ENCODE measurements around the gene OTOF. TPM values are rescaled to one million over a fixed set of nuclear protein-coding genes. Genes with fewer than 3 reads are reported as not detected.

OTOF gene
- total and polyA plus RNA-seq, 5 donors from 2014 or later = 0.43 to 2.3 (median 0.51) TPM

- Mint-ChIP-seq H3K27ac (no peak overlapping the region), H3K4me3 (no peak overlapping the region)
- no peak for ATAC-seq (ENCODE audit: low read depth in 2 of 2)
Observed at GRCh38 chr2:26520148-26520449, 42.2 kb upstream of the OTOF start.

GRCh38 chr2:26519396-26520147 lies 41.6 kb upstream of the OTOF start:
- ATAC-seq (ENCODE audit: low read depth in 2 of 2) = peak; percentile 38 to 51
- Mint-ChIP-seq H3K36me3 (no peaks in the 10 kb centered on the region), H3K27ac (no peak overlapping the region), H3K4me3 (no peak overlapping the region), H3K27me3 (peaks cover 12% of the 10 kb centered on the region), H3K9me3 (no peaks in the 10 kb centered on the region), H3K4me1 (peaks cover 0 to 13% (median 4%) of the 10 kb centered on the region in 4 donors)
- Histone ChIP-seq H3K4me1 (ENCODE audit: control insufficient read depth, insufficient read depth, low read length, poor library complexity, severe bottlenecking) (peaks cover 7% of the 10 kb centered on the region), H3K27ac (ENCODE audit: insufficient read depth, low read length, poor library complexity, severe bottlenecking) (no peak overlapping the region), H3K27me3 (ENCODE audit: control insufficient read depth, insufficient read depth, low read length) (no peaks in the 10 kb centered on the region), H3K9me3 (ENCODE audit: control insufficient read depth in 2 of 2, low read length in 2 of 2) (no peaks in the 10 kb centered on the region), H3K4me3 (ENCODE audit: low read depth, low read length) (no peak overlapping the region), H3K36me3 (ENCODE audit: control insufficient read depth, insufficient read depth, low read length) (no peaks in the 10 kb centered on the region)
- peak in 1 of 3 donors; percentile 37 for DNase-seq

More at GRCh38 chr2:26520148-26520449, 42.2 kb upstream of the OTOF start:
- H3K9me3 Mint-ChIP-seq = no peaks in the 10 kb centered on the region
- Histone ChIP-seq H3K36me3 (ENCODE audit: control insufficient read depth, insufficient read depth, low read length) (no peaks in the 10 kb centered on the region), H3K27ac (ENCODE audit: insufficient read depth, low read length, poor library complexity, severe bottlenecking) (no peak overlapping the region), H3K9me3 (ENCODE audit: control insufficient read depth in 2 of 2, low read length in 2 of 2) (no peaks in the 10 kb centered on the region), H3K4me3 (ENCODE audit: low read depth, low read length) (no peak overlapping the region), H3K4me1 (ENCODE audit: control insufficient read depth, insufficient read depth, low read length, poor library complexity, severe bottlenecking) (peaks cover 7% of the 10 kb centered on the region), H3K27me3 (ENCODE audit: control insufficient read depth, insufficient read depth, low read length) (no peaks in the 10 kb centered on the region)
- peaks cover 0 to 13% (median 4%) of the 10 kb centered on the region in 4 donors for H3K4me1 Mint-ChIP-seq
- DNase-seq = no peak
- H3K36me3 Mint-ChIP-seq = no peaks in the 10 kb centered on the region
- H3K27me3 Mint-ChIP-seq = peaks cover 12% of the 10 kb centered on the region

- Histone ChIP-seq H3K27me3 (ENCODE audit: control insufficient read depth, insufficient read depth, low read length) (no peaks in the 10 kb centered on the region), H3K27ac (ENCODE audit: insufficient read depth, low read length, poor library complexity, severe bottlenecking) (no peak overlapping the region), H3K4me1 (ENCODE audit: control insufficient read depth, insufficient read depth, low read length, poor library complexity, severe bottlenecking) (peaks cover 7% of the 10 kb centered on the region), H3K36me3 (ENCODE audit: control insufficient read depth, insufficient read depth, low read length) (no peaks in the 10 kb centered on the region), H3K9me3 (ENCODE audit: control insufficient read depth in 2 of 2, low read length in 2 of 2) (no peaks in the 10 kb centered on the region), H3K4me3 (ENCODE audit: low read depth, low read length) (no peak overlapping the region)
- no peak for DNase-seq
- Mint-ChIP-seq H3K36me3 (no peaks in the 10 kb centered on the region), H3K9me3 (no peaks in the 10 kb centered on the region), H3K27me3 (peaks cover 15% of the 10 kb centered on the region), H3K27ac (no peak overlapping the region), H3K4me3 (no peak overlapping the region), H3K4me1 (peaks cover 0 to 13% (median 4%) of the 10 kb centered on the region in 4 donors)
- ATAC-seq (ENCODE audit: low read depth in 2 of 2) = no peak
Observed at GRCh38 chr2:26516781-26517180, 38.9 kb upstream of the OTOF start.

- Mint-ChIP-seq H3K27me3 (peaks cover 16% of the 10 kb centered on the region), H3K4me1 (peaks cover 0 to 13% (median 4%) of the 10 kb centered on the region in 4 donors), H3K4me3 (no peak overlapping the region), H3K9me3 (no peaks in the 10 kb centered on the region), H3K27ac (no peak overlapping the region), H3K36me3 (no peaks in the 10 kb centered on the region)
- ATAC-seq (ENCODE audit: low read depth in 2 of 2) (no peak), DNase-seq (no peak)
- Histone ChIP-seq H3K27me3 (ENCODE audit: control insufficient read depth, insufficient read depth, low read length) (no peaks in the 10 kb centered on the region), H3K4me1 (ENCODE audit: control insufficient read depth, insufficient read depth, low read length, poor library complexity, severe bottlenecking) (peaks cover 7% of the 10 kb centered on the region), H3K27ac (ENCODE audit: insufficient read depth, low read length, poor library complexity, severe bottlenecking) (no peak overlapping the region), H3K4me3 (ENCODE audit: low read depth, low read length) (no peak overlapping the region), H3K36me3 (ENCODE audit: control insufficient read depth, insufficient read depth, low read length) (no peaks in the 10 kb centered on the region), H3K9me3 (ENCODE audit: control insufficient read depth in 2 of 2, low read length in 2 of 2) (no peaks in the 10 kb centered on the region)
Observed at GRCh38 chr2:26516246-26516645, 38.3 kb upstream of the OTOF start.

- Histone ChIP-seq H3K4me3 (ENCODE audit: low read depth, low read length) (no peak overlapping the region), H3K27ac (ENCODE audit: insufficient read depth, low read length, poor library complexity, severe bottlenecking) (no peak overlapping the region), H3K36me3 (ENCODE audit: control insufficient read depth, insufficient read depth, low read length) (no peaks in the 10 kb centered on the region), H3K27me3 (ENCODE audit: control insufficient read depth, insufficient read depth, low read length) (no peaks in the 10 kb centered on the region), H3K4me1 (ENCODE audit: control insufficient read depth, insufficient read depth, low read length, poor library complexity, severe bottlenecking) (peaks cover 7% of the 10 kb centered on the region), H3K9me3 (ENCODE audit: control insufficient read depth in 2 of 2, low read length in 2 of 2) (no peaks in the 10 kb centered on the region)
- Mint-ChIP-seq H3K4me3 (no peak overlapping the region), H3K9me3 (no peaks in the 10 kb centered on the region), H3K4me1 (peaks cover 0 to 13% (median 4%) of the 10 kb centered on the region in 4 donors), H3K27ac (no peak overlapping the region), H3K36me3 (no peaks in the 10 kb centered on the region), H3K27me3 (peaks cover 14% of the 10 kb centered on the region)
- DNase-seq = no peak
- ATAC-seq (ENCODE audit: low read depth in 2 of 2) = no peak
Observed at GRCh38 chr2:26515771-26516170, 37.8 kb upstream of the OTOF start.

- H3K9me3 ChIP-seq (ENCODE audit: control insufficient read depth in 2 of 2, low read length in 2 of 2) = no peaks in the 10 kb centered on the region
- Mint-ChIP-seq H3K36me3 (no peaks in the 10 kb centered on the region), H3K4me1 (peaks cover 0 to under 1% (median 0%) of the 10 kb centered on the region in 4 donors), H3K9me3 (no peaks in the 10 kb centered on the region), H3K4me3 (no peak overlapping the region), H3K27ac (no peak overlapping the region), H3K27me3 (peaks cover 4% of the 10 kb centered on the region)
- H3K36me3 ChIP-seq (ENCODE audit: control insufficient read depth, insufficient read depth, low read length) = no peaks in the 10 kb centered on the region
- DNase-seq (no peak), ATAC-seq (ENCODE audit: low read depth in 2 of 2) (no peak)
- H3K27ac ChIP-seq (ENCODE audit: insufficient read depth, low read length, poor library complexity, severe bottlenecking) = no peak overlapping the region
- H3K4me1 ChIP-seq (ENCODE audit: control insufficient read depth, insufficient read depth, low read length, poor library complexity, severe bottlenecking) = no peaks in the 10 kb centered on the region
- no peak overlapping the region for H3K4me3 ChIP-seq (ENCODE audit: low read depth, low read length)
- H3K27me3 ChIP-seq (ENCODE audit: control insufficient read depth, insufficient read depth, low read length) = no peaks in the 10 kb centered on the region
Observed at GRCh38 chr2:26514045-26514444, 36.1 kb upstream of the OTOF start.

GRCh38 chr2:26513261-26513660 lies 35.3 kb upstream of the OTOF start:
- H3K27ac Mint-ChIP-seq = no peak overlapping the region
- DNase-seq = no peak

GRCh38 chr2:26511466-26511865 lies 33.5 kb upstream of the OTOF start:
- Histone ChIP-seq H3K4me1 (ENCODE audit: control insufficient read depth, insufficient read depth, low read length, poor library complexity, severe bottlenecking) (no peaks in the 10 kb centered on the region), H3K9me3 (ENCODE audit: control insufficient read depth in 2 of 2, low read length in 2 of 2) (no peaks in the 10 kb centered on the region), H3K27ac (ENCODE audit: insufficient read depth, low read length, poor library complexity, severe bottlenecking) (no peak overlapping the region), H3K4me3 (ENCODE audit: low read depth, low read length) (no peak overlapping the region), H3K27me3 (ENCODE audit: control insufficient read depth, insufficient read depth, low read length) (no peaks in the 10 kb centered on the region), H3K36me3 (ENCODE audit: control insufficient read depth, insufficient read depth, low read length) (no peaks in the 10 kb centered on the region)
- H3K27ac Mint-ChIP-seq = peak overlapping the region in 1 of 3 donors; percentile 68
- no peak overlapping the region for H3K4me3 Mint-ChIP-seq
- no peak for DNase-seq
- H3K4me1 Mint-ChIP-seq = no peaks in the 10 kb centered on the region
- no peak for ATAC-seq (ENCODE audit: low read depth in 2 of 2)
- peaks cover 10% of the 10 kb centered on the region for H3K27me3 Mint-ChIP-seq
- no peaks in the 10 kb centered on the region for H3K36me3 Mint-ChIP-seq
- no peaks in the 10 kb centered on the region for H3K9me3 Mint-ChIP-seq

More at GRCh38 chr2:26513261-26513660, 35.3 kb upstream of the OTOF start:
- no peaks in the 10 kb centered on the region for H3K4me1 Mint-ChIP-seq
- H3K4me1 ChIP-seq (ENCODE audit: control insufficient read depth, insufficient read depth, low read length, poor library complexity, severe bottlenecking) = no peaks in the 10 kb centered on the region
- H3K27me3 ChIP-seq (ENCODE audit: control insufficient read depth, insufficient read depth, low read length) = no peaks in the 10 kb centered on the region
- no peaks in the 10 kb centered on the region for H3K9me3 Mint-ChIP-seq
- no peak overlapping the region for H3K27ac ChIP-seq (ENCODE audit: insufficient read depth, low read length, poor library complexity, severe bottlenecking)
- ATAC-seq (ENCODE audit: low read depth in 2 of 2) = no peak
- H3K4me3 ChIP-seq (ENCODE audit: low read depth, low read length) = no peak overlapping the region
- no peaks in the 10 kb centered on the region for H3K9me3 ChIP-seq (ENCODE audit: control insufficient read depth in 2 of 2, low read length in 2 of 2)
- H3K27me3 Mint-ChIP-seq = peaks cover 4% of the 10 kb centered on the region
- no peaks in the 10 kb centered on the region for H3K36me3 Mint-ChIP-seq
- H3K36me3 ChIP-seq (ENCODE audit: control insufficient read depth, insufficient read depth, low read length) = no peaks in the 10 kb centered on the region
- H3K4me3 Mint-ChIP-seq = no peak overlapping the region
